K562 (cell line): ENCODE measurements around the gene OR6S1. TPM values are rescaled to one million over a fixed set of nuclear protein-coding genes. Genes with fewer than 3 reads are reported as not detected.

Source experiments
- ESRRA ChIP-seq: fragments of 450-650 bp; IDR thresholded peaks from 2 replicates; pipeline ENCODE4 v1.6.1; 2014; ENCODE audit warnings: low read depth, mild to moderate bottlenecking, moderate library complexity, borderline replicate concordance
- FUS ChIP-seq: fragments of 200-400 bp; formaldehyde crosslinking; optimal IDR thresholded peaks from 2 replicates; pipeline ENCODE3; 2017; ENCODE audit warnings: low read depth, low read length
- KDM1A ChIP-seq, 2 experiments: fragments of 450-650 bp; IDR thresholded peaks; 2 replicates each; pipeline ENCODE4 v1.6.1; 2016; ENCODE audit warnings: mild to moderate bottlenecking in 2 of 2
- NFIC ChIP-seq: fragments of 450-650 bp; IDR thresholded peaks from 2 replicates; pipeline ENCODE4 v1.6.1; 2017; ENCODE audit warnings: mild to moderate bottlenecking, inconsistent platforms
- POLR3G ChIP-seq: IDR thresholded peaks from 2 replicates; pipeline ENCODE4 v1.6.1; 2011; ENCODE audit not compliant: insufficient read length, insufficient replicate concordance; ENCODE audit errors: extremely low read depth
- ZBTB7A ChIP-seq: IDR thresholded peaks from 2 replicates; pipeline ENCODE4 v1.6.1; 2011; ENCODE audit warnings: low read depth, mild to moderate bottlenecking, low read length, moderate library complexity, borderline replicate concordance; ENCODE audit not compliant: control insufficient read depth
- ZNF354B ChIP-seq: fragments of 250-450 bp; sonication (Bioruptor Pico); IDR thresholded peaks from 2 replicates; pipeline ENCODE4 v1.4.0; 2020
- ZNF57 ChIP-seq: fragments of 450-650 bp; formaldehyde crosslinking; IDR thresholded peaks from 2 replicates; pipeline ENCODE4 v1.4.0; 2020; ENCODE audit warnings: mild to moderate bottlenecking, moderate library complexity
- polyA plus RNA-seq, 8 experiments: library from polyadenylated mRNA; depleted of rRNA in 4 of 8; stranded (reverse) in 5 of 8; unstranded in 3 of 8; fragments of >200 nt; fragmentation: Nextera tagmentation in 2 of 8; fragmentation: Illumina TruSeq in 1 of 8; extraction: Ambion mirVana in 2 of 8; extraction: Trizol in 1 of 8; gene quantifications; 2 replicates each; pipeline versions ENCODE4 v1.2.1 to v1.2.3, GENCODE V29; 2011 to 2014; ENCODE audit warnings: inconsistent platforms in 1 of 8, missing spikeins in 1 of 8
- total RNA-seq, 7 experiments: library from RNA; depleted of rRNA in 6 of 7; stranded (reverse); fragments of >200 nt in 6 of 7; fragmentation: Illumina TruSeq in 2 of 7; extraction: Trizol in 2 of 7; gene quantifications; 2 replicates each; pipeline versions ENCODE4 v1.2.1 to v1.2.3, GENCODE V29; 2011 to 2021; ENCODE audit warnings: low replicate concordance in 1 of 7
- TF ChIP-seq, protein P1 (sequence below): IDR thresholded peaks from 3 replicates; pipeline ENCODE4 v1.6.1; 2011; ENCODE audit warnings: borderline replicate concordance, mild to moderate bottlenecking, moderate library complexity; ENCODE audit not compliant: insufficient read length; ENCODE audit errors: extremely low read depth
- TF ChIP-seq, protein P2 (sequence below): sonication (generic); formaldehyde crosslinking; IDR thresholded peaks from 2 replicates; pipeline ENCODE4 v1.8.1; 2023; ENCODE audit warnings: mild to moderate bottlenecking, missing genetic modification reagents

OR6S1 gene
- total and polyA plus RNA-seq, 9 of the 15 experiments (the other 6 are each of a cell fraction or from before 2014, with no cell fraction given) = not detected

DNA sequence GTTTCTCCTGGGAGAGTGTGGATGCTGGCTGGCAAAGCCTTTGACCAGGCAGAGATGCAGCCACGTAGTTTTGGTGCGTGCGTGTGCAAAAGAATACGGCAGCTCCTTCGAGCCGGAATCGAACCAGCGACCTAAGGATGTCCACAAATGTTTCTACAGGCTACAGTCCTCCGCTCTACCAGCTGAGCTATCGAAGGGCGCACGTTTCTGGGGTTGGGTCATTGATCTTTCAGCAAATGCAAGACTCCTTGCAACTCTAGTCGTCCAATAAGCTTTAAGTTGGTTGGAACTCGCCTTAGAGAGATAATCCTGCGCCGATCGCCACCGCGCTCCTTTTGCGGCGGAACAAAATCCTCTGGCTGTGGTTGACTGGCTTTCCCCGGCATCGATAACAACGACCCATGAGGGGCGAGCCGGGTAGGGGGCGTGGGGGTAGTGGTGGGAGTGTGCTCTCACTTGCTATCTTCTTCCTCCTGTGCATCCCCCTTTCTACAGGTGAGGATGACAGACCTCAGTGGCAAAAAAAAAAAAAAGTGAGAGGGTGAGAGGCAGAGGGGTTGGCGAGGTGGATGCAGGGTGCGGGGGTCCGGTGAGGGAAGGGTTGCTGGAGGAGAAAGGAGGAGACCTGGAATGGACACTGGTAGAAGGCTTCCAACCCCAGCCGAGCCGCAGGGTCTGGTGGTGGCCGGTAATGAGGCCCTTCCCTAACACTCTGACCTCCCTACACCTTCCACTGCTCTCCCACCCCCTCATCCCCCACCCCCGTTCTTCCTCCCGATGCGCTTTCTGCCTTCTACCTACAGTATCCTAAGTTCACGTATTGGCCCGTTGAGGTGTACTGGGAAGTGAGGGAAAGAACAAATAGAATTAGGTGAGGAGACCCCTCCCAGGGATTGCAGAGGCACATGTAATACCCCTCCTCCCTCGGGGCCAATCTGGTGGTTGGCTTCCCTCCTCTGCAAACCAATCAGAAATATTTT is 11.8 kb upstream of the OR6S1 start (continued):
- TF ChIP-seq, protein P1, sequence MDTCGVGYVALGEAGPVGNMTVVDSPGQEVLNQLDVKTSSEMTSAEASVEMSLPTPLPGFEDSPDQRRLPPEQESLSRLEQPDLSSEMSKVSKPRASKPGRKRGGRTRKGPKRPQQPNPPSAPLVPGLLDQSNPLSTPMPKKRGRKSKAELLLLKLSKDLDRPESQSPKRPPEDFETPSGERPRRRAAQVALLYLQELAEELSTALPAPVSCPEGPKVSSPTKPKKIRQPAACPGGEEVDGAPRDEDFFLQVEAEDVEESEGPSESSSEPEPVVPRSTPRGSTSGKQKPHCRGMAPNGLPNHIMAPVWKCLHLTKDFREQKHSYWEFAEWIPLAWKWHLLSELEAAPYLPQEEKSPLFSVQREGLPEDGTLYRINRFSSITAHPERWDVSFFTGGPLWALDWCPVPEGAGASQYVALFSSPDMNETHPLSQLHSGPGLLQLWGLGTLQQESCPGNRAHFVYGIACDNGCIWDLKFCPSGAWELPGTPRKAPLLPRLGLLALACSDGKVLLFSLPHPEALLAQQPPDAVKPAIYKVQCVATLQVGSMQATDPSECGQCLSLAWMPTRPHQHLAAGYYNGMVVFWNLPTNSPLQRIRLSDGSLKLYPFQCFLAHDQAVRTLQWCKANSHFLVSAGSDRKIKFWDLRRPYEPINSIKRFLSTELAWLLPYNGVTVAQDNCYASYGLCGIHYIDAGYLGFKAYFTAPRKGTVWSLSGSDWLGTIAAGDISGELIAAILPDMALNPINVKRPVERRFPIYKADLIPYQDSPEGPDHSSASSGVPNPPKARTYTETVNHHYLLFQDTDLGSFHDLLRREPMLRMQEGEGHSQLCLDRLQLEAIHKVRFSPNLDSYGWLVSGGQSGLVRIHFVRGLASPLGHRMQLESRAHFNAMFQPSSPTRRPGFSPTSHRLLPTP = peak; percentile 94
- no peak for TF ChIP-seq ZNF354B (CRISPR knock-in tag)
- TF ChIP-seq FUS = no peak
- peak; percentile 44; the same call in 1 of the 2 replicates for TF ChIP-seq NFIC
- TF ChIP-seq, protein P2, sequence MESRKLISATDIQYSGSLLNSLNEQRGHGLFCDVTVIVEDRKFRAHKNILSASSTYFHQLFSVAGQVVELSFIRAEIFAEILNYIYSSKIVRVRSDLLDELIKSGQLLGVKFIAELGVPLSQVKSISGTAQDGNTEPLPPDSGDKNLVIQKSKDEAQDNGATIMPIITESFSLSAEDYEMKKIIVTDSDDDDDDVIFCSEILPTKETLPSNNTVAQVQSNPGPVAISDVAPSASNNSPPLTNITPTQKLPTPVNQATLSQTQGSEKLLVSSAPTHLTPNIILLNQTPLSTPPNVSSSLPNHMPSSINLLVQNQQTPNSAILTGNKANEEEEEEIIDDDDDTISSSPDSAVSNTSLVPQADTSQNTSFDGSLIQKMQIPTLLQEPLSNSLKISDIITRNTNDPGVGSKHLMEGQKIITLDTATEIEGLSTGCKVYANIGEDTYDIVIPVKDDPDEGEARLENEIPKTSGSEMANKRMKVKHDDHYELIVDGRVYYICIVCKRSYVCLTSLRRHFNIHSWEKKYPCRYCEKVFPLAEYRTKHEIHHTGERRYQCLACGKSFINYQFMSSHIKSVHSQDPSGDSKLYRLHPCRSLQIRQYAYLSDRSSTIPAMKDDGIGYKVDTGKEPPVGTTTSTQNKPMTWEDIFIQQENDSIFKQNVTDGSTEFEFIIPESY = no peak
- TF ChIP-seq POLR3G = no peak
- TF ChIP-seq ZBTB7A = 0 out of 2 replicates have a peak, but pooled peaks have one; percentile 5
- 0 out of 2 replicates have a peak, but pooled peaks have one; percentile 15 for TF ChIP-seq ESRRA
- no peak for TF ChIP-seq KDM1A (IDR thresholded peaks at IDR 0.05)
- TF ChIP-seq ZNF57 (CRISPR knock-in tag) = no peak
